Activated CD4-positive, alpha-beta T cell treated with anti-CD3 and anti-CD28 coated beads, Interleukin-2, amount 50 U/mL, for 4 hours (primary cell): ENCODE results near the gene DBH.
"Not testable (repeated sequence)": the region's sequence is repeated elsewhere in the genome, so short reads cannot be mapped to it uniquely, and the experiment has no call there.

Experiments used
- DNase-seq, 2 experiments: peaks; one replicate each; pipeline ENCODE4 v3.0.0-alpha.2; 2020

DBH gene

DNA sequence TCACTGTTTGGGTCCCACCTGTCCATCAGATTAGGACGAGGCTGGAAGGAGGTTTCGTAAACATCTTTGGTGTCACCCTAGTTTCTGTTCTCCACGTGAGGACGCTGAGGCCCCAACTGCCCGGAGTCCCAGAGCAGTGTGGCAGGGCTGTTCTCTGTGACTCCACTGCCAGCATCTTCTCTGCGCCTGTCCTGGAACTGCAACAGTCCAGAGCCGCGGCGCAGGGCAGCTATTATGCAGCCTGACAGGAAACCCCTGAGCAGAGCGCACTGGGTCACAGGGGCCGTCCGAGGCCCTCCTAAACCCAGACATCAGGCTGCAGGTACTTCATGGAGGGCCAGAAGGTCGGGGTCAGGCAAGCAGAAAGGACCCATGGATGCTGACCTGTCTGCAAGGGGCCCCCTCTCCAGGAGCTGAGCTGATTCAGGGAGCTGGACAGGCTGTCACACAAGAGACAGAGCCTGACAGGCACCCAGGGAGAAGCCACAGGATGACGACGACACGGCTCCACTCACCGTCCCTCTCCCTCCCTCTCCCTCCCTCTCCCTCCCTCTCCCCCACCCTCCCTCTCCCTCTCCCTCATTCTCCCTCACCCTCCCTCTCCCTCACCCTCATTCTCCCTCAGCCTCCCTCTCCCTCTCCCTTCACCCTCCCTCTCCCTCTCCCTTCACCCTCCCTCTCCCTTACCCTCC is 31.7 kb downstream of the DBH start:
- DNase-seq, result no peak

DNA sequence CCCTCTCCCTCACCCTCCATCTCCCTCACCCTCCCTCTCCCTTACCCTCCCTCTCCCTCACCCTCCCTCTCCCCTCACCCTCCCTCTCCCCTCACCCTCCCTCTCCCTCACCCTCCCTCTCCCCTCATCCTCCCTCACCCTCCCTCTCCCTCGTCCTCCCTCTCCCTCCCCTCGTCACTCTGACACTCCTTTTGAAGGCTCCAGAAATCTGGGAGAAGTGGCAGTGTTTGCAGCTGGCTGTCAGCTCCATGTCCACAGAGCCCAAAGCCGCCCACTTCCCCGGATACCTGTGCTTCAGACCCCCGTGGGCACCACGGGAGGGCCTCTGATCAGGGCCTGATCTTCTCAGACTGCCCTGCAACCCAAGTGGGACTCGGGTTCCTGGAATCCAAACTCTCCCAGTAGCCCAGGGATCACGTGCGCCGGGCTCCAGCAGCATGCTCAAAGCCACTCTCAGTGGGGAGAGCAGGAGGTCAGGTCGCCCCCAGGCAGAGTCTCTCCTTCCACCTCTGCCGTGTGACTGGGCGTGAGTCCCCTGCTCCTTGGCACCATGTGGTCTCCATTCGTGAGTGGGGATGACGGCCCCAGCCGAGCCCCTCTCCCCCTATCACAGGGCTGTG is 33.1 kb downstream of the DBH start:
- DNase-seq, result no peak

- no peak for DNase-seq
Measured at GRCh38 chr9:133670466-133670865, 34.3 kb downstream of the DBH start.

GRCh38 chr9:133671371-133671770 is 35.2 kb downstream of the DBH start:
- DNase-seq, result no peak

GRCh38 chr9:133672503-133673257 is 36.5 kb downstream of the DBH start:
- no peak for DNase-seq

- no peak for DNase-seq
Measured at GRCh38 chr9:133673258-133673655, 37.1 kb downstream of the DBH start.

DNA sequence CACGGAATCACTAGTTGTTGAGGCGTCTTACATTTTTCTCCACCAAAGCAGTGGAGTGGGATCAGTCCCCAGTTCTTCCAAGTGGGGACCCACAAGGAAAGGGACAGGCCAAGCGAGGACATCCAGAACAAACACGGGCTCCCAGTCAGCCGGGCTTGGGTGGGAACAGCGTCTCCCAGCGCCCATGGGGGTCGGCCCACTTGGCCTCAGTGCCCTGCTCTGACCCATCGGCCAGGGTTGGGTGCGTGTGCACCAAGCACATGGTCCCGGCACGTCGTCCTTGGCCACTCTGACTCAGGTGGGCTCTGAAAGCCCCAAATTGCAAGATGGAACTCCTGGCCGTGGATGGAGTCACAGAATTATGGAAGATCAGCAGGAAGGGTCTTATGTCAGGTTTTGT is 37.9 kb downstream of the DBH start:
- no peak for DNase-seq

- not testable (repeated sequence) for DNase-seq
Measured at GRCh38 chr9:133675796-133676195, 39.6 kb downstream of the DBH start.

- DNase-seq, result no peak
Measured at GRCh38 chr9:133676450-133676849, 40.3 kb downstream of the DBH start.

DNA sequence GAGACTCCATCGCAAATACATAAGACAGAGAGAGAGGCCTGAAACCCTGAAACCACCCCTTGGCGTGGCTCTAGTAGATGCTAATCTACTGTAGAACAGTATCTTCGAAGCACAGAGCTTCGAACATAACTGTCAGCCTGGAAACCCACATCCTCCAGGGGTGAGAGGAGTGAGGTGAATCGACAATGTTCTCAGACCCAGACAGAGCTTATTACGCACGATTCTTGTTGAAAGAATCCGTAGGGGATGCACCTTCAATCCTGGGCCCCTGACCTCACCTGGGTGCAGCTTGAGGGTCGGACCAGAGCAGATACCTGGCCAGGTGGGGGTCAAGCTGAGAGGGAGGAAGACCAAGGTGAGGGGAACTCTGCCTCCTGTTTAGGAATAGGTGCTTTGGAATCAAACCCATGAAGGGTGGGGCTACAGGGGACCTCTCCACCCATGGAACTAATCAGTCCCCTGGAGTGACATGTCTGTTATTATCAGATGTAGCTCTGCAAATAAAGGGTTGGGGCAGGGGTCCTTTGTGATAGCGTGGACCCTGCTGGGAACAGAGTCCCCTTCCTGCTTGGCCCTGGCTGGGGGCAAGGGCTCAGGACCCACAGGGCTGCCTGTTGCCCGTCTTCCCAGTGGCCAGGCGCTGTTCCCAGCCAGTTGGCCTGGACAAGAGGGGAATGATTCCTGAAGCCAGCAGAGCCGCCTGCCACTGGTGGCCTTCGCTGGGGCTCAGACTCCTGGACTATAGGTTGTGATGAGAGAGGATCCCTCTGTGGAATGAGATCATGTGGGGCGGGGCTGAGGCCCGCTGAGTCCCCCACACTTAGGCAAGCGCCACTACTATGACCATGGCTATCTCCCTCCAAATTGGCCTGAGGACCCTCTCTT is 41.2 kb downstream of the DBH start:
- DNase-seq, result peak; percentile 36 to 40

GRCh38 chr9:133679056-133679455 is 42.9 kb downstream of the DBH start:
- no peak for DNase-seq

DNA sequence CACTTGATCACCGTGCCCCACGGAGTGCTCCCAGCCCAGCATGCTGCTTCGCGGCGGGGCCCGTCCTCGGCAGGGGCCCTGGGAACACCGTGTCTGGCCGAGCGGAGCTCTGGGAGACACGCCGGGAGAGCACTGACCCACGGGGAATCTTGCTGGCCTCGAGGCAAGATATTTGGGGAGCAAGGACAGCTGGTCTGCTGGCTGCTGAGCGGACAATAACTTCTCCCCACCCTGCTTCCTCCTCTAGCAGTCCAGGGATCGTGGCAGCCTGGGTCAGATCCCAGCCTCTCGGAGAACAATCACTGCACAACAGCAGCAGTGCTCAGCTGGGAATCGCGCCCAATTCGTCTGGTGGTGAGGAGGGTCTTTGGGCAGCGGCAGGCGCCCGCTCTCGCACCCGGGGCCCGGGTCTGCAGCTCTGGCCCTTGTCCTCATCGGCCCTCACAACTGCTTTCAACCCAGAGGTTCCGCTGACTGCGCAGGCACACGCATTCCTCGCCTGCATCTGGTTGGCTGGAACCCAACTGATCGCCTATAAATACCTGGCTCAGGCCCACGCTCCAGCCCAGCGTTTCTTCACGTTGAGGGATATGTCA is 43.4 kb downstream of the DBH start:
- no peak for DNase-seq

- DNase-seq, result no peak
Measured at GRCh38 chr9:133680250-133680975, 44.2 kb downstream of the DBH start.

GRCh38 chr9:133680976-133681657 is 45.0 kb downstream of the DBH start:
- no peak for DNase-seq

DNA sequence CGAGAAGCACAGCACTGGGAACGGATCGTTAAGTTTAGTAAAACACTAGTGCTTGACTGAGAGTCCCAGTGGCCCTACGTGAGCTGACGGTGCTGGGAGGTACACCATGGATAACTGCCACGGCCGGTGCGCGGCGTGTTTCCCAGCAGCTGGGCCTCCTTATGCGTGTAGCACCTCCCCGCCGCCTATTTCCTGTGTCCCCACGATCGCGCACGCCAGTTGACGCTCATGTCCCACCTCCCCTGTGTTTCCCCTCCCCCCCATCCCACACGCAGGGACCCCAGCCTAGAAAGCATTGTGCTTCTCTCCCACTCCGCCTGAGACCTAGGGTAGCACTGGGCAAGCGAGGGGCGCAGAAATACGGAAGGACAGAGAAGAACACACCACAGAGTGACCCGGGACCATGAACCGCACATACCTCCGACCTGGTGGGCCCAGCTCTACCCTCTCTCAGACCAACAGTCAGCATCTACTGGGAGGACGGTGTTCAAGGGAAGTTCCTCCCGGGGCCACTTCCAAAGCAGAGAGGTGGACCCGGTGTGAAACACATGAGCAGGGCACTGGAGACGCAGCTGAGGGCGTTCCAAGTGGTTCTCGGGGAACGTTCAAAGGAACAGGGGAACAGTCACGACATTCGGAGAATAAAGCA is 45.6 kb downstream of the DBH start:
- DNase-seq, result no peak

- no peak for DNase-seq
Measured at GRCh38 chr9:133682818-133683585, 46.8 kb downstream of the DBH start.

GRCh38 chr9:133683586-133684120 is 47.5 kb downstream of the DBH start:
- peak; percentile 47 to 58 for DNase-seq

GRCh38 chr9:133684121-133684935 is 48.2 kb downstream of the DBH start:
- DNase-seq, result peak in 1 of 2 experiments; percentile 18

DNA sequence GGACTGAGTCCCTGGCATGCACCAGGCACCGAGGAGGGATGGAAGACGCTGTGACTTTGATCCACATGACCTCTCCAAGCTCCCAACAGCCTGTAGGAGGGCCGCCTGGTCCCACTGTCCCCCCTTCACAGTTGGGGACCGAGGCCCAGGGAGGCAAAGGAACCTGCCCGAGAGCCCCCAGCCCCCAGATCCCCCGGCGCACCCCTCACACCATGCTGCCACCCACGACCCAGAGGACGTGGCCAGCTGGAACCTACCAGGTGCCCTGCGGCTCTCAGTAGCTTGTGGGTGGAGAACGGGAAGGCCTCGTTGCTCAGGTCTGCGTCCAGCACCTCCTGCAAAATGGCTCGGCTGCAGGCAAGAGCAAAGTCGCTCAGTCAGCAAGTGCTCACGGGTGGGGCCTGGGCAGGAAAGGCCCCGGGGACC is 48.8 kb downstream of the DBH start:
- DNase-seq, result no peak
